HK-2 (cell line): ENCODE results near the gene TLNRD1.

Source experiments
- DNase-seq: peaks from one replicate; pipeline ENCODE4 v3.0.0-alpha.2; 2018; ENCODE audit not compliant: unreplicated experiment

The TLNRD1 gene

GRCh38 chr15:81002009-81002330 lies 1.2 kb downstream of the TLNRD1 start:
- no peak for DNase-seq

GRCh38 chr15:81002331-81003096 lies 1.8 kb downstream of the TLNRD1 start:
- no peak for DNase-seq

GRCh38 chr15:81003097-81003350 lies 2.3 kb downstream of the TLNRD1 start:
- no peak for DNase-seq

- DNase-seq, result no peak
These were observed 5.4 kb downstream of the TLNRD1 start for GRCh38 chr15:81006124-81006523.

- DNase-seq, result no peak
These were observed 6.8 kb downstream of the TLNRD1 start for GRCh38 chr15:81007428-81008064.

GRCh38 chr15:81008312-81008711 lies 7.6 kb downstream of the TLNRD1 start:
- no peak for DNase-seq

- DNase-seq, result no peak
These were observed 9.4 kb downstream of the TLNRD1 start for GRCh38 chr15:81010086-81010485.

- DNase-seq, result no peak
These were observed 10.9 kb downstream of the TLNRD1 start for GRCh38 chr15:81011593-81011992.

GRCh38 chr15:81012588-81012987 lies 11.9 kb downstream of the TLNRD1 start:
- DNase-seq, result no peak

GRCh38 chr15:81013396-81013929 lies 12.7 kb downstream of the TLNRD1 start:
- DNase-seq, result no peak

- no peak for DNase-seq
These were observed 13.8 kb downstream of the TLNRD1 start for GRCh38 chr15:81014446-81015093.

GRCh38 chr15:81015621-81016488 lies 15.1 kb downstream of the TLNRD1 start:
- DNase-seq, result no peak

- no peak for DNase-seq
These were observed 15.9 kb downstream of the TLNRD1 start for GRCh38 chr15:81016489-81017068.

GRCh38 chr15:81018197-81018596 lies 17.5 kb downstream of the TLNRD1 start:
- no peak for DNase-seq

GRCh38 chr15:81021321-81021720 lies 20.6 kb downstream of the TLNRD1 start:
- DNase-seq, result no peak

- no peak for DNase-seq
These were observed 23.0 kb downstream of the TLNRD1 start for GRCh38 chr15:81023483-81024264.

- no peak for DNase-seq
These were observed 23.6 kb downstream of the TLNRD1 start for GRCh38 chr15:81024265-81024872.

GRCh38 chr15:81024936-81025335 lies 24.2 kb downstream of the TLNRD1 start:
- no peak for DNase-seq

- DNase-seq, result no peak
These were observed 25.1 kb downstream of the TLNRD1 start for GRCh38 chr15:81025721-81026370.
